Neural cell (in vitro differentiated cells): ENCODE results near the gene ACTR6.

Source experiments
- EP300 ChIP-seq: fragments of 450-650 bp; conservative IDR thresholded peaks from 2 replicates; pipeline ENCODE4 v1.6.1; 2014; ENCODE audit warnings: antibody characterized with exemption, mild to moderate bottlenecking, moderate library complexity; ENCODE audit not compliant: poor library complexity, severe bottlenecking
- POLR2AphosphoS5 ChIP-seq: IDR thresholded peaks from 2 replicates; pipeline ENCODE4 v1.6.1; 2012
- RAD21 ChIP-seq: fragments of 450-650 bp; conservative IDR thresholded peaks from 2 replicates; pipeline ENCODE4 v1.6.1; 2014; ENCODE audit warnings: antibody characterized with exemption, mild to moderate bottlenecking, moderate library complexity
- REST ChIP-seq: IDR thresholded peaks from 2 replicates; pipeline ENCODE4 v1.6.1; 2012; ENCODE audit warnings: borderline replicate concordance

- TF ChIP-seq EP300 (no peak), POLR2AphosphoS5 (no peak), REST (no peak), RAD21 (no peak)
Observed at GRCh38 chr12:100247765-100248164, 47.1 kb downstream of the ACTR6 start.
